Measurements from ENCODE around the gene PLD2.
A peak's percentile ranks its signal among the peaks of the same experiment; 100 is the strongest.

Gene PLD2

GRCh38 chr17:4788159-4788806 lies 18.7 kb upstream of the PLD2 start:
- no peak for TF ChIP-seq CTCF (IDR thresholded peaks at IDR 0.05; ENCODE audit: unreplicated experiment in 3 of 3)
- Mint-ChIP-seq H3K27me3 (ENCODE audit: low read depth) (peaks cover 10% of the 10 kb centered on the region), H3K4me3 (peak overlapping the region; percentile 88 to 91 (median 88)), H3K4me1 (peaks cover 29% of the 10 kb centered on the region), H3K27ac (peak overlapping the region; percentile 50 to 92 (median 79)), H3K36me3 (ENCODE audit: low read depth) (no peaks in the 10 kb centered on the region), H3K9me3 (no peaks in the 10 kb centered on the region)

GRCh38 chr17:4788807-4789700 lies 17.9 kb upstream of the PLD2 start, which contains the start of gene GLTPD2:
Gene GLTPD2, plus strand, starts transcription at chr17:4788964. Its CDS starts 48 bp downstream, at chr17:4789012.
- H3K4me3 Mint-ChIP-seq, result peak within 1 kb of the TSS; percentile 88 to 91 (median 88)

GRCh38 chr17:4789701-4789950 lies 17.3 kb upstream of the PLD2 start:
- Mint-ChIP-seq H3K4me1 (peaks cover 29% of the 10 kb centered on the region), H3K27me3 (ENCODE audit: low read depth) (peaks cover 10% of the 10 kb centered on the region), H3K36me3 (ENCODE audit: low read depth) (no peaks in the 10 kb centered on the region), H3K4me3 (peak overlapping the region; percentile 88 to 91 (median 88)), H3K27ac (peak overlapping the region in 2 of 3 experiments; percentile 85 to 90), H3K9me3 (no peaks in the 10 kb centered on the region)
- TF ChIP-seq CTCF (IDR thresholded peaks at IDR 0.05; ENCODE audit: unreplicated experiment in 3 of 3), result no peak

More at GRCh38 chr17:4788807-4789700, 17.9 kb upstream of the PLD2 start, which contains the start of gene GLTPD2:
- TF ChIP-seq CTCF (IDR thresholded peaks at IDR 0.05; ENCODE audit: unreplicated experiment in 3 of 3), result no peak
- H3K27ac Mint-ChIP-seq, result peak within 1 kb of the TSS; percentile 50 to 92 (median 85)
- H3K4me1 Mint-ChIP-seq, result peaks cover 29% of the 10 kb centered on the region
- peaks cover 10% of the 10 kb centered on the region for H3K27me3 Mint-ChIP-seq (ENCODE audit: low read depth)
- no peaks in the 10 kb centered on the region for H3K36me3 Mint-ChIP-seq (ENCODE audit: low read depth)
- no peaks in the 10 kb centered on the region for H3K9me3 Mint-ChIP-seq

GRCh38 chr17:4789951-4790704 lies 16.8 kb upstream of the PLD2 start:
- Mint-ChIP-seq H3K9me3 (no peaks in the 10 kb centered on the region), H3K27me3 (ENCODE audit: low read depth) (peaks cover 10% of the 10 kb centered on the region), H3K27ac (peak overlapping the region; percentile 70 to 93 (median 90)), H3K4me1 (peaks cover 29% of the 10 kb centered on the region), H3K36me3 (ENCODE audit: low read depth) (no peaks in the 10 kb centered on the region), H3K4me3 (peak overlapping the region; percentile 86 to 93 (median 92))
- peak; percentile 66 to 87 (median 75) for TF ChIP-seq CTCF (IDR thresholded peaks at IDR 0.05; ENCODE audit: unreplicated experiment in 3 of 3)

- H3K36me3 Mint-ChIP-seq (ENCODE audit: low read depth), result no peaks in the 10 kb centered on the region
- H3K27ac Mint-ChIP-seq, result peak overlapping the region; percentile 70 to 93 (median 84)
- peaks cover 10% of the 10 kb centered on the region for H3K27me3 Mint-ChIP-seq (ENCODE audit: low read depth)
- peaks cover 29% of the 10 kb centered on the region for H3K4me1 Mint-ChIP-seq
- H3K4me3 Mint-ChIP-seq, result peak overlapping the region; percentile 86 to 93 (median 92)
- TF ChIP-seq CTCF (IDR thresholded peaks at IDR 0.05; ENCODE audit: unreplicated experiment in 3 of 3), result no peak
- H3K9me3 Mint-ChIP-seq, result no peaks in the 10 kb centered on the region
Observed at GRCh38 chr17:4790705-4791088, 16.3 kb upstream of the PLD2 start.

All from nephron (organoid).